GM12801 (cell line): Measurements from ENCODE around the gene CARMIL3.

Experiments used
- TF ChIP-seq, protein P1 (sequence below): IDR thresholded peaks from one replicate; pipeline ENCODE4 v1.5.1; 2011; ENCODE audit warnings: control low read depth; ENCODE audit not compliant: insufficient read length; ENCODE audit errors: extremely low read depth

The CARMIL3 gene

DNA sequence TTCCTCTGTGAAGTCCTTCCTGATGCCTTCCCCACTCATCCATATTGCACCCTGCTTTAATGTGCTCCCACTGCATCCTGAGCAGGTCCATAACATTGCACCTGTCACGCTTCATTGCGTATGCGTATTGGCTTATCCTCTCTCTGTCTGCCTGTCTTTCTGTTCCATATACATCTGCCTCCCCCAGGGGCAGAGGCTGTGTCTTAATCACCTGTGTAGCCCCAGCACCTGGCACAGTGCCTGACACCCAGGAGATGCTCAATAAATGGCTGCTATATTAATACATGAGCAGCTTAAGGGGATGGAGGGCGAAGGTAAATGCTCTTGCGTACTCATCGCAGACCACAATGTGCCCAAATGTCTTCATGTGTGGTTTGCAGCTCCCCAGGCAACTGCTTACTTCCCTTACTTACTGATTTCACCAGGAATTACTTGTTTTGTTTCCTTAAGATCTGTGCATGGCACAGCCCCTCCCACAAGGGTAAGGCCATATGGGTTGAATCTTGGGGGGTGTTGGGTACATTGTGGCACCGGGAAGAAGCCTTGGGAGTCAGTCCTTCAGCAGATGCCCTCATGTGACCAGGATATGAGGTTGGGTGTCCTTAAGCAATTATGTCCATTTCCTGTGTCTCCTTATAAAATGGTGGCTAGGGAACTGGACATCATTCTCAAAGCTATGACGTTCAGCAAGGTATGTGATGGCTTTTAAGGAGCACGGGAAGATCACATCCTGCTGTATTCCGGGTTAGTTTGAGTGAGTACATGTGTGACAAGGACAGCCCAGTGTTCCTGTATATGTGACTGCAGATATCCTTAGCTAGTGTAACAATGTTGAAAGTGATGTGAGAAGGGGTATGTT, 18.7 kb downstream of the CARMIL3 start:
- TF ChIP-seq, protein P1, sequence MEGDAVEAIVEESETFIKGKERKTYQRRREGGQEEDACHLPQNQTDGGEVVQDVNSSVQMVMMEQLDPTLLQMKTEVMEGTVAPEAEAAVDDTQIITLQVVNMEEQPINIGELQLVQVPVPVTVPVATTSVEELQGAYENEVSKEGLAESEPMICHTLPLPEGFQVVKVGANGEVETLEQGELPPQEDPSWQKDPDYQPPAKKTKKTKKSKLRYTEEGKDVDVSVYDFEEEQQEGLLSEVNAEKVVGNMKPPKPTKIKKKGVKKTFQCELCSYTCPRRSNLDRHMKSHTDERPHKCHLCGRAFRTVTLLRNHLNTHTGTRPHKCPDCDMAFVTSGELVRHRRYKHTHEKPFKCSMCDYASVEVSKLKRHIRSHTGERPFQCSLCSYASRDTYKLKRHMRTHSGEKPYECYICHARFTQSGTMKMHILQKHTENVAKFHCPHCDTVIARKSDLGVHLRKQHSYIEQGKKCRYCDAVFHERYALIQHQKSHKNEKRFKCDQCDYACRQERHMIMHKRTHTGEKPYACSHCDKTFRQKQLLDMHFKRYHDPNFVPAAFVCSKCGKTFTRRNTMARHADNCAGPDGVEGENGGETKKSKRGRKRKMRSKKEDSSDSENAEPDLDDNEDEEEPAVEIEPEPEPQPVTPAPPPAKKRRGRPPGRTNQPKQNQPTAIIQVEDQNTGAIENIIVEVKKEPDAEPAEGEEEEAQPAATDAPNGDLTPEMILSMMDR, result no peak

DNA sequence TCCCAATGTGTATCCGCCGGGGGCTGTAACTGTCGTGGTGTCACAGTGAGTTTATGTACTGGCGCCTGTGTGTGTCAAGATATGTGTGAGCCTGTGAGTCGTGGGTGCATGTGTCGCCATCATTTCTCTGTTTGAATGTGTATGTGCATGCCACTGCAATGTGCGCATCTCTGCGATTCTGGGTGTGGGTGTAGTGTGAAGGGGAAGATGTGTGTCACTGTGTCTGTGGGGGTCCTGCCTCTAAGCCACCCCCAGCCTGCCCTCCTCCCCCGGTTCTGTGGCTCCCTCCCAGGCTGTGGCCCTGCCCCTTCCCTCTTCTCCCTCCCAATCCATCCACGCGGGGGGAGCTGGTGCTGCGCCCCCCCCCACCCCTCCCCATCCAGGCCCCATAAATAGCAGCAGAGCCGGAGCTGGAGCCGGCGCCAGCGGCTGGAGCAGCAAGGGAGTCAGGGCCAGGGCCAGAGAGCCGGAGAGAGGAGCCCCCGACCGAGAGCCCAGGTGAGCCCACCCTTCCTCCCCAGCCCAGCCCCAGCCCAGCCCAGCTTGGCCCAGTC, 19.4 kb downstream of the CARMIL3 start, which contains the start of gene CPNE6:
TSS of gene CPNE6 (plus strand) at position 419 of the 554 bp plus-strand sequence. CDS start 1,375 bp downstream, outside the sequence.
- TF ChIP-seq, protein P1, result no peak

DNA sequence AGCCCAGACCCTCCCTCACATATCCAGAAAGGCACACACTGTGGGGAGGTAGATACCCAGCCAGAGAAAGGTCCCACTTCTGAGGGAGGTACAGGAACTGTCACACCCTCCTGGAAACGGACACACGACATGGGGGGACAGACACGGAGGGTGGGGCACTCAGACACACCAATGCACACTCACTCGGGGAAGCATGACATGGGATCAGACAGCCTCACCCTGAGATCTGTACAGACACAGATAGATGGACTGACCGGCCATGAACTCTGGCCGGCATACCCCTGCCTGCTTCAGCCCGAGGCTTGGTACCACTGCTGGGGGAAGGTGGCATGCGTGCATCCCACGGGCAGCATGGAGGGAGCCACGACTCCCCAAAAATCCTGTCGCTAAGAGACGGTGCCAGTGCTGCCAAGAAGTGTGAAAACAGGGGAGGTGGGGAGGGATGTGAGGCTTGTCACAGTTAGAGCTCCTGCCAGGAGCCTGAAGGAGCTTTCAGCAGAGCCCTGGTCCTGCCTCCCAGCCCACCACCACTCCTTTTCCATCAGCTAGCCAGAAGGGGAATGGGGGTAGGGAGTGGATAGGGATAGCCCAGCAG, 20.1 kb downstream of the CARMIL3 start:
- TF ChIP-seq, protein P1, result no peak

DNA sequence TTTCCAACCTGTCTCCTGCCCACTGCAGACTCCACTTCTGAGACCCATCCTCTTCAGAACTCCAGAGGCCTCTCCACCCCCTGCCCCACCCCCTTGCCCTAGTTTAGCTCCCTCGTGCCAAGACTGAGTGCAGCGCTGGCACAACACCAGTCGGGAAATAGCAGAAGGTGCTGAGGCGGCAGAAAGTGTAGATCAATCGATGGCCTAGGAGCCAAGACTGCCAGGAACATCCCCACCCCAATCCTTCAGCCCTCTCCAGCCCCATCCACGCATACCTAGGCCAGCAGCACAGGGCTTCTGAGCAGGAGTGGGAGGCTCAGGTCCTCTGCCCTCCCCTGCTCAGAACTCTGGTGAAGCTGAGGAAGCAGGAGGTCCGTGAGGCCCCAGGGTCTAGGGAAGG, 20.6 kb downstream of the CARMIL3 start:
- TF ChIP-seq, protein P1, result no peak

DNA sequence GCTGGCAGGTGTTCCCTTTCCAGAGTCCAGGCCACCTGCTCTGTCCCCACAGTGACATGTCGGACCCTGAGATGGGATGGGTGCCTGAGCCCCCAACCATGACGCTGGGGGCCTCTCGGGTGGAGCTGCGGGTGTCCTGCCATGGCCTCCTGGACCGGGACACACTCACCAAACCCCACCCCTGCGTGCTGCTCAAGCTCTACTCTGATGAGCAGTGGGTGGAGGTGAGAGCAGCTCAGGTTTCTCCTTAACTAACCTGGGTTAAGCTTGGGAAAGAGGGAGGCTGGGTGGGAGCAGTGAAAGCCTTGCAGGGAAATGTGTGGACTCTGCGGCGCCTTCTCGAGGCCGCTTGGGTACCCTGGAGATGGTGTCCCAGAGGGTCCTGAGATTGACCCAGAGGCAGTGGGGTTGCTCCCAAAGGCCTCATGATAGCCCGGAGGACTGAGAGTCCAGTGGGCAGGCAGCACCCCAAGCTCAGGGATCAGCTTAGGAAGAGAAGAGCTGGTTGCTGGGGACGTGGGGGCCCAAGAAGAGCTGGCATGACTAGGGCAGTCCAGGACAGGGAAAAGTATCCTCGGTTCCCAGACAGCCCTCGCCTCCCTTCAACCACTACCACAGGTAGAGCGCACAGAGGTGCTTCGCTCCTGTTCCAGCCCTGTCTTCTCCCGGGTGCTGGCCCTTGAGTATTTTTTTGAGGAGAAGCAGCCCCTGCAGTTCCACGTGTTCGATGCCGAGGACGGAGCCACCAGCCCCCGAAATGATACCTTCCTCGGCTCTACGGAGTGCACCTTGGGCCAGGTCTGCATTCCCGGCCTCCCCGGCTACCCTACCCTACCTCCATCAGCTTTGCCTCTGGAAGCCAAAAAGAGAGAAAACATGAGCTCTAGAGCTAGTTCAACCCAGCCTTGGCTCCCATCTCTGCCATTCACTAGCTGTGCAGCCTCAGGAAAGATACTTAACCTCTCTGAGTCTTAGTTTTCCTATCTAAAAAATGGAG, 21.4 kb downstream of the CARMIL3 start:
- TF ChIP-seq, protein P1, result no peak

DNA sequence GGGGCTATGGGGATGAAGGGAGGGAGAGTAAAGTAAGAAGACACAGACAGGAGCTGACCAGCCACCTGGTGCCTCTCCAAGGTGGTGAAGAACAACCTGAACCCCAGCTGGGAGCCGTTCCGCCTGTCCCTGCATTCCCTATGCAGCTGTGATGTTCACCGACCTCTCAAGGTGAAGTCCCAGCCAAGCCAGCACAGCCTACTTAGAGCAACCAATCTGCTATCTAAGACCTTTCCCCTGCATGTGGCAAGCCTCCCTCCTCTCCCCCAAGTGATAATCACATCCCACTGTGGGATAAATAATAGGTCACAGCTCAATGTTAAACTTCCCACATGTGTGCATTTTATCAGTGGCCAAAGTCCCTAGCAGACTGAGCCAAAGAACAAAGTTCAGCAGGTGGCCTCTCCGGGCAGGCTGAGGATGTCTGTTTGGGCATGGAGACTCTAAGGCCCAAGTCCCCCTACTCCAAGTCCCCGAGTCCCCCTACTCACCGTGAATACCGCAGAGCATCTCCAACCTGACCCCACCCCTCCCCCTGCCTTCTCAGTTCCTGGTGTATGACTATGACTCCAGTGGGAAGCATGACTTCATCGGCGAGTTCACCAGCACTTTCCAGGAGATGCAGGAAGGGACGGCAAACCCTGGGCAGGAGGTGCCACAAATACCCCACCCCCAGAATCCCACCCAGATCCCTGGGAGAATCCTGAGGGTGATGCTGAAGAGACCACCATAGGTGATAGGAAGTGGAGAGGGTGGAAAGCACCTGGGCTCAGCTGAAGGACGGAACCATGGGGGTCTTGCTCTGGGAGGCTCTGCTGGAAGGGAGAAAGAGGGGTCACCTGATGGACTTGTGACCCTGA, 23.0 kb downstream of the CARMIL3 start:
- TF ChIP-seq, protein P1, result no peak
